Stimulated activated CD8-positive, alpha-beta memory T cell treated with anti-CD3 and anti-CD28 coated beads, Interleukin-4, amount 100 ng/mL, for 24 hours (primary cell): ENCODE data around the gene AGAP1.

Experiments
- DNase-seq: peaks from one replicate; pipeline ENCODE4 v3.0.0-alpha.2; 2020; ENCODE audit warnings: low read depth

Gene AGAP1

DNA sequence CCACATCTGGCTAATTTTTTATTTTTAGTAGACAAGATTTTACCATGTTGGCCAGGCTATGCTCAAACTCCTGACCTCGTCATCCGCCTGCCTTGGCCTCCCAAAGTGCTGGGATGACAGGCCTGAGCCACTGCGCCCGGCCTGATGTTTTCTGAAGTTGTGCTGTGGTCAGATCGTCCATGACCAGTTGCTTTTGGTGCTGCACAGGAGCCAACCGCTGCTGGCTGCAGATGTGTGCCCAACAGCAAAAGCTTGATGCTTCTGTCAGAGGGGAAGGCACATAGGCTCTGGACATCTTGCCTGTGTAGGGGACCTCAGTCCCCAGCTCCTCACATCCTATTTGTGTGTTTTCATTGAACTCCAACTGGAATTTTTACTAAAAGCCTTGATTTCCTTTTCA, 218.3 kb downstream of the AGAP1 start:
- no peak for DNase-seq

GRCh38 chr2:235713189-235713588, 219.3 kb downstream of the AGAP1 start:
- DNase-seq, result no peak

- DNase-seq, result no peak
These were observed 221.8 kb downstream of the AGAP1 start for GRCh38 chr2:235715601-235716000.

- no peak for DNase-seq
These were observed 223.1 kb downstream of the AGAP1 start for GRCh38 chr2:235716875-235717496.

DNA sequence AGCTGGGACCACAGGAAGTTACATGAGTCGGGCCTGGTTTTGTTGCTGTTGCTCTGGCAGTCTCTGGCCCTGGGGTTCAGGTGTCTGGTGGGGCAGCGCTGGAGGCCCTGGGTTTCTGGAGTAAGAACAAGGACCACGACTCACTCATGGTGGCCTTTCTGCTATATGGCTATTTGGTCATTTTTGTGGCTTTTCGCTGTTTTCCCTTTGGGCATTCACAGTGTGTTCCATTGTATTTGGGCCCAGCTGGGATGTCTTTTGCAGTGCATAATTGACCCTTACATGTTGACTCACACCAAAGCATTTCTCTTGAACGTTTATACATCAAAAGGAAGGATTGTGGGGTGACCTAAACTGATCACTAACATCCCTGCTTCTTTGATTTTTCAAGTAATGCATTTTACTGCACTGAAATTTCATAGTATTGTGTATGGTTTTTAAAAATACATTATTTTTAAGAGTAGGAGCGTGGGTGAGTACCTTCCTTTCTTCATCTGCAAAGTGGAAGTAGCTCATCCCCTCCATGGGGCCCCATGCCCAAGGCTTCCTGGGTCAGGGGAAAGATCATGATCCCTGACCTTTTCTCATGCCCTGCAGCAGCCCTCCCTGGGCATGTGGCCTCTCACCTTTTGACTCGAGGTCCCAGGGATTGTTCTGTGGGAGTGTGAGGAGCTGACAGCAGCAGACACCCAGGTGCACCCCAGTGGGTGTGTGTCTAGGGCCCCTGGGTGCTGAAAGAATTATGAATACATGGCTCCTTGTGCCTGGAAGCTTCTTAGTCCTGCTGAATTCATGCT, 225.5 kb downstream of the AGAP1 start:
- DNase-seq, result no peak

DNA sequence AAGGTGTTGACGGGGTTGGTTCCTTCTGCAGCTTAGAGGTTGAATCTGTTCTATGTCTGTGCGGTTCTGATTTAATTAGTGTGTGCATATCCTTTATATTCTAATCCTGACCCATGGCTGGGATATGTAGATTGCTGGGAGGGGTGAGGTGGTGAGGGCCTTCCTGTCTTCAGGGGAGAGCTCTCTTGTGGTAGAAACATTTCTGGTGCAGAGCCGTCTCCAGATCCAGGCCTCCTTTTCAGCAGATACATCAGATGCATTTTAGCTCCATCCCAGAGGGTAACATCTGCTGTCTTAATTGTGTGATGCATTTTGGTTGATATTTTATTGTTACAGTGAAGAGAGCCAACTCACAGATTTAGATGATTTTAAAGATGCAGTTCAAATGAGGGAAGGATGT, 227.8 kb downstream of the AGAP1 start:
- no peak for DNase-seq

DNA sequence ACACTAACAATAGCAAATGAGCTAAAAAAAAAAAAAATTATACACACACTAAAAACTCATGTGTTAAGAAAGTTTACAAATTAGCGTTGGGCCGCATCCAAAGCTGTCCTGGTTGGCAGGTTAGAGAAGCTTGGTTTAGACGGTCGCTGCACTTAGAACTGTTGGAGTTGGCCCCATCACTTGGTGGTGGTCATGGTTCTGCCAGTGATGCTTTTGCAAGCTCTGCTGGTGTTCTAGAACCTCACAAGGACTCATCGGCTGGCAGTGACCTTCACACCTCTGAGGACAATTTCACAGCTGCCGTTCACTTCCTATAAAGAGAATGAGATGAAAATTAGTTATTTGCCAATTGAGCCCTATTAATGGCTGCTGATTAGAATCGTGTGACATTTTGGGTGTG, 229.0 kb downstream of the AGAP1 start:
- no peak for DNase-seq

DNA sequence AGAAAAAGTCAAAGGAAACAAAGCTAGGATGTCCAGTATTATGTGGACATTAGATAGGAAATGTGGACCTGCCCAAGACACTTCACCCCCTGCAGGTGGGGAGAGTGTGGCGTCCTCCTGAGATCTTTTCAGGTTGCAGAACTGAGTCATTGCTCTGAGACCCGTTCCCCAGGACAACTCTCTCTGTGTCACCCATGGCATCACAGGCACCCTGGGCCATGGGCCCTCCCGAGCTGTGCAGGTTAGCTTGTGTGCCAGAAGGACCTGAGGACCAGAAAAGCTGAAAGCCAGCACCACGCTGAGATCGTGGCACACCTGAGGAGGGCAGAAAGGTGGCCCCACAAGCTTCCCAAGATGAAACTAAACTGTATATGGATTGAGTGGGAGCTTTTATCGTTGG, 229.5 kb downstream of the AGAP1 start:
- no peak for DNase-seq

GRCh38 chr2:235723811-235724465, 230.1 kb downstream of the AGAP1 start:
- DNase-seq, result no peak

GRCh38 chr2:235725016-235725489, 231.2 kb downstream of the AGAP1 start:
- DNase-seq, result no peak

DNA sequence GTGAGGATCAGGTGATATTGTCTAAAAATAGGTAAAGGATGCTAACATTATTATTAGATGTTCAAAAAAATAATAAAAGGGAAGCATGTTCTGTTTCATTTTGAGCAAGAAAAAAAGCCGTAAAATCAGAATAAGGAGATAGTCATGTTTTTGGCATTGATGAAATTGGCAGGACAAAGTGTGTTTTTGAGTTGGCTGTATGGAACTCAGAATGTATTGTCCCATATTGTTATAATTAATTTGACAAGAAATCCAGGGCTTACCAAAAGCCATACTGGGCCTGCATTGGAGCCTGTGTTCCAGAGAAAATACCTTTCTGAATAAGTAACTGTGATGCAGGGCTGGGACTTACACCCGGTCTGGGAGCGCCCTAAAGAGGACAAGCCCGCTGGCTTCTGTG, 232.0 kb downstream of the AGAP1 start:
- no peak for DNase-seq

- DNase-seq, result no peak
These were observed 232.7 kb downstream of the AGAP1 start for GRCh38 chr2:235726554-235726953.

DNA sequence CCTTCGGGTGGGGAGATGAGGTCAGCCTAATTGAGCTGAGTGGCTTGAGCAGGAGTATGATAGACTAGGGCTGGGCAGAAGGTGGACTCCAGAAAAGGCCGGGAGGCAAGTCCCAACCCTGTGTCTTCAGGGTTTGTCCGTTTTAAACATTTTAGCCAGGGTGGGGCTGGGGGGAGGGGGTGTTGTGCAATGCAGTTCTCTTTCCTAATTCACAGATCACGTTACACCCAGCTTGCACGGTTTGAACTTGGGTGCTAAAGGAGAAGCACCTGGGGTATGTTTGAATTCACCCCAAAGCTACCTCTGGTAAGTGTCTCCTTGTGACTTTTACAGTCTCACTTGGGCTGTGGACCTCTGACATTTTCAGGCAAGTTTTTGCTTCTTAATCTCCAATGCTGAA, 233.3 kb downstream of the AGAP1 start:
- DNase-seq, result no peak

DNA sequence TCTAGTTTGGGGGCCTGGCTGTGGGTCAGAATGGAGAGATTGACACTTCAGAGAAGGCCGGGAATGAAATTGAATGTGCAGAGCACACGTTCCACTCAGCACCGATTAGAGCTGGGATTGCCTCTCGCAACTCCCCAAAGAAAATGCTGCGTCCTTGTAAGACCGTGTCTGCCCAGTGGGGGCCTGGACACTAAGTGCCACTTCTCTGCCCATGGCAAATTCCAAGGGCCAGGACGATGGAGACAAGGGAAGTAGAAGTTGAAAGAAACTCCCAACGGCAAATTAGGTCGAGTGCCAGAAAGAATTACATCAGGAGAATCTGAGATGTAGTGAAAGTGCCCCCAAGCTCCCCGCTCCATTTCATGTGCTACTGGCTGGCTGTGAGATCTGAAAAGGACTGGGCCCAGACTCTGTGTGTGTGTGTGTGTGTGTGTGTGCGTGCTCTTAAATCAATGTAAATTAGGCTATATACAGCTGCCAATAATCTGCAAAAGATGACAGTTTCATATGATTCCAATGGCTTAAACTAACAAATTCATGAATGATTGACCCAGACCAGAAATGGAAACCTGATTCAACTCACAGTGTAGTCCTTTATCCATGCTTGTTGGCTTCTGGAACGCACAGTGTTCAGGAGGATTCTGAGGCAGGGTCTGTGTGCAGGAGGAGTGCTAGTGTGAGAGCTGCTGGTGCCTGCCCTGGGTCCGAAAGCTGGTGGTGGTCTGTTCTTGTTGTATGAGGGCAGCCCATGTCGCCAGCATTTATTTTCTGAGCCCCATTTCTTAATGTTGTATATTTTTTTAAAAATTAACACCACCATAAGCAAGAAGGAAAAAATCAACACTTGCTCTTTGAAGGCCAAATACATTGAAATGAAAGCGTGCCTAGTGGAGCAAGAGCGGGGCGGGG, 234.3 kb downstream of the AGAP1 start:
- no peak for DNase-seq

DNA sequence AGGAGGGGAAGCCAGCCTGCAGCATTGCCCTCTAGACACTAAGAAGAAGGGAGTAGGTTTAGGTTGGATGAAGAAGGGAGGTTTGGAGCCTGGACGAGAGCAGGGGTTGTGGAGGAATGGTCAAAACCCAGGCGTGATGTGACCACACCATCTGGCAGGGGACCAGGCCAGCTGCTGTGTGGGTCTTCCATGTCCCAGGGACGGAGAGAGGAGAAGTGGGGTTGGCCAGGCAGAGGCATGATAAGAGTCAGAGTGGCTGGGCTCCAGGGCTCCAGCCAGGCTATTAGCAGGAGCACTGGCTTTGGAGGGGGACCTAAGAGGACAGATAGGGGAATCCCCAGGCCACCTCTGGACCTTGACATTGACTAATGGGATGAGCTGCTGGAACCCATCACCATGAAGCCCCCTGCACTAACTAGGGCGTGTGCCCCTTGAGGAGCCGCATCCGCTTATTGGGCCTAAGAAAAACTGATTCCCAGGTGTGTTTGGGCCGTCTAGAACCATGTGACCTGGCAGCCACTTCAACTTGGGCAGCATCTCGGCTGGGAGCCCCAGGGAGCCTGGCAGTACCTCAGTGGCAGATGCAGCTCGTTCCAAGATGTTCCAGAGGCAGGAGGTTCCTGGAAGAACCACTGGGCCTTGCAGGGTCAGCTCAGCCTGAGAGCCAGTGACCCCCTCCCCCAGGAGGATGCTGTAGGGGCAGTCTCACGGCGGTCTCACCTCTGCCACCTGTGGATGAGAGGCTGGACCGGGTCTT, 235.1 kb downstream of the AGAP1 start:
- no peak for DNase-seq

GRCh38 chr2:235729557-235729947, 235.7 kb downstream of the AGAP1 start:
- no peak for DNase-seq

DNA sequence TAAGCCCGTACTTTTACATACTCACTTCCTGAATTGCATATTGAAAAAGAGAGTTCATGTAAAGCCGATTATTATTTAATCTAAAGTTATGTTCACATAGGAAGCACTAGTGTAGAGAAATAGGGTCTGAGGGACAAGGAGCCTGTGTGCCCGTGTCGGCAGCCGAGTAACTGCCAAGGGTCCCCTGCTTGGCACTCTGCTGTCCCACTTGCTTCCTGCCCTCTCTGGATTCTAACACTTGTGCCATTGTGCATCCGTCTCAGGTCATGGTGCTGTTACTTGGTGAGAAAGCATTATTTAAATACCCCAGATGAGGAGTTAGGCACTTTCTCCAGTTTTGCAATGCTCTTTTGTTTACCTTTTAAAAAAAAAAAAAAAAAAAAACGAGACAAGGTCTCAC, 236.3 kb downstream of the AGAP1 start:
- DNase-seq, result no peak

DNA sequence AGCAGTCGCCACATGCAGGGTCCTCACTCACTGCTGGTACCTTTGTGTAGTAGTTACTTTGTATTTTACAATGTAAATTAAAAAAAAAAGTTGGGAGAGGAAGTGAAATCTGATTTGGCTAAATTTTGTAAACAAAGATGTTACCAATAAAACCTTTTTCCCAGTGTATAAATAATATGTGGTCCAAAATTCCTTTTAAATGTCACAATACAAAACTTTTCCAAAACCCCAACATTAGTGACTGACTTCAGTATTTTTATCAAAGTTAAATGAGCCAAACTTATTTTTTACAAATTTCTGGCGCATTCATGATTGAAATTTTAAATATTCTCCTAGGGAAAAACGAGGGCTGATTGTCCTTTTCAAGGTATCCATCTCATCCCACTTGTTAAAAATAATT, 239.9 kb downstream of the AGAP1 start:
- no peak for DNase-seq

DNA sequence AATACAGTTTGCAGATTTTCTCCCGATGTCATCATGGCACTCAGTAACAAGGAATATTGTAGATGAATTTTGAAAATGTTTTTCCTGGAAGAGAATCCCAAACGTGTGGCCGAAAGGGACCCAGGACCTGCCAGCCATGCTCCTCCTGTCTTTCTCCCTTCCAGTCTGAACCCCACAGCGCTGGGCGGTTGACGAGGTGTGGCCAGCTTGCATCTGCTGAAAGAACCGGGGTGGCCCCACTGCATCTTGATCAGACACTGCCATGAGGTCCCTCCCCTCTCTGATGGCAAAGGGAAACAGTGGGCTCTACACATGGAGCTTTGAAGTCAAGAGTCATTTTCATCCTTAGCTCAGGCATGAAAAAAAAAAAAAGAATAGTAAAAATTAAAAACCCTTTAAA, 240.3 kb downstream of the AGAP1 start:
- DNase-seq, result no peak

DNA sequence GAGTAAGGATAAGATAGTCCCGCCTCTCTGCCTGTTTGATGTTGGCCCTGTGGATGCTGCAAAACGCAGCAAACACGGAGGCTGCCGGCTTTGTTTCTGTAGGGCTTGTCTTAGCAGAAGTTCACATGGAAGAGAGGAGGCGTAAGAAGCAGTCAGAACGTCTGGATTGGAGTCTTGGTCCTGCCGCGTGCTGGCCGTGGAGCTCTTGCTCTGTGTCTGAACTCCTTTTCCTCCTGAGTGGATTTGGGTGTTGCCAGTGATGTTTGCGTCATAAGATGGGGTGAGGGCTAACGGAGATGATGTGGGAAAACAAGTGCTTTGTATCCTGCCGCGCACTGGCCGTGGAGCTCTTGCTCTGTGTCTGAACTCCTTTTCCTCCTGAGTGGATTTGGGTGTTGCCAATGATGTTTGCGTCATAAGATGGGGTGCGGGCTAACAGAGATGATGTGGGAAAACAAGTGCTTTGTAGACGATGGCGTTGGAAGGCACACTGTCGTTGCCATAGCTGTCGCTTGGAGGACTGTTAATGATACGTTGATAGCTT, 240.9 kb downstream of the AGAP1 start:
- DNase-seq, result no peak

DNA sequence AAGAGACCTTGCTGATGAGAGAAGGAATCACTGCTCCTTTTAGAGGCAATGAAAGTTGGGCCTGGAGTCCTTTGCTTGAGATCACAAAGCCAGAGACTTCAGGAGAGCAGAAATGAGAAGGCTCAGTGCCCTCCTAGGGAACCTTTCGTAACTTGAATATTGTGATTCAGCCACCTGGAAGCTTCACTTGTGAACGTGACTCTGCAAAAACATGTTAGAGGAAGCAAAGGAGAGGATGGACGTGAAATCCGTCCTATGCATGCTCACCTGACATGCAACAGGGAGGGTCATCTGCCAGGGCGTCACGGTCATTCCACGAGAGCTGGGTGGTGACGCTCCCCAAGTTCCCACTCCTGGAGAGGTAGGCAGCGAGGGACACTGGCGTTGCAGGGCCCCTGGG, 243.6 kb downstream of the AGAP1 start:
- DNase-seq, result no peak
